Left lung (tissue), 10 donors: Measurements from ENCODE around the gene EPSTI1. TPM values are rescaled to one million over a fixed set of nuclear protein-coding genes. Genes with fewer than 3 reads are reported as not detected.
A peak's percentile ranks its signal among the peaks of the same experiment; 100 is the strongest.

Experiments
- ATAC-seq: fragments of 200-7000 bp; cut with Tn5 transposase; one replicate; pipeline ENCODE4 v1.9.1; 2020; ENCODE audit warnings: moderate library complexity
- DNase-seq, 4 donors: peaks; one replicate each; pipeline ENCODE4 v3.0.0-alpha.2; 2013 to 2020
- H3K27ac ChIP-seq, 2 donors: fragments of 200-600 bp; sonication (generic) in 1 of 2; one replicate each; pipeline versions ENCODE4 v1.5.0 to v1.8.0; 2020 to 2021
- H3K27me3 ChIP-seq, 2 donors: fragments of 200-600 bp; sonication (generic) in 1 of 2; one replicate each; pipeline versions ENCODE4 v1.5.0 to v1.8.0; 2020 to 2021
- H3K36me3 ChIP-seq, 2 donors: fragments of 200-600 bp; sonication (generic) in 1 of 2; one replicate each; pipeline versions ENCODE4 v1.5.0 to v1.8.0; 2020 to 2021
- H3K4me1 ChIP-seq, 2 donors: fragments of 200-600 bp; one replicate each; pipeline ENCODE4 v1.8.0; 2021
- H3K4me3 ChIP-seq, 2 donors: fragments of 200-600 bp; sonication (generic) in 1 of 2; one replicate each; pipeline versions ENCODE4 v1.5.0 to v1.8.0; 2020 to 2021; ENCODE audit warnings: mild to moderate bottlenecking in 1 of 2
- H3K9me3 ChIP-seq, 2 donors: fragments of 200-600 bp; sonication (generic) in 1 of 2; one replicate each; pipeline versions ENCODE4 v1.5.0 to v1.8.0; 2020 to 2021
- intact Hi-C, 2 donors: fragments of 100-400 bp; cut with DNase I; formaldehyde crosslinking; loops; one replicate each; pipeline versions ENCODE4 v1.11.2 to v1.14.2; 2022
- polyA plus RNA-seq, 6 donors: library from polyadenylated mRNA; unstranded; fragments of 120-200 nt; gene quantifications; one replicate each; pipeline ENCODE4 v1.2.1, GENCODE V29; 2013; ENCODE audit not compliant: insufficient read length in 6 of 6
- total RNA-seq, 2 donors: library from RNA; stranded (reverse); fragmentation: NEBNext Ultra II Directional; extraction: Animal tissue kit (Norgen Biotek cat#: 25700); gene quantifications; one replicate each; pipeline ENCODE4 v1.2.1, GENCODE V29; 2021
- TF ChIP-seq, protein P1 (sequence below), 2 donors: fragments of 200-600 bp; sonication (generic) in 1 of 2; IDR thresholded peaks; one replicate each; pipeline versions ENCODE4 v1.5.0 to v1.8.0; 2021; ENCODE audit warnings: antibody characterized with exemption in 2 of 2
- donor health status: DM: no; HTN: yes; CAD: no.
- donor health status: DM: no; HTN: no; CAD: no.

The EPSTI1 gene
- total and polyA plus RNA-seq, 8 donors, result 11.1 to 22.4 (median 14.1) TPM

DNA sequence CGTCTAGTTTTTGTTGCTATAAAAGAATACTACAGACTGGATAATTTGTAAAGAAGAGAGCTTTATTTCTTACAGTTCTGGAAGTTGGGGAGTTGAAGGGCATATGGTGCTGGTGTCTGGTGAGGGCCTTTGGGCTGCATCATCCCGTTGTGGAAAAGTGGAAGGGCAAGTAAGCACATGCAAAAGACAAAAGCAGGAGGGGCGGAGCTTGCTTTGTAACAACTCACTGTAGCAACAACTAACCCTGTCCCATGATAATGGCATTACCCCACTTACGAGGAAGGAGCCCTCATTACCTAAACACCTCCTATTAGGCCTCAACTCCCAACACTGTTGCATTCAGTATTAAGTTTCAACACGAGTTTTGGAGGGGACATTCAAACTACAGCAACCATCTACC, 24.2 kb upstream of the EPSTI1 start:
- TF ChIP-seq, protein P1, sequence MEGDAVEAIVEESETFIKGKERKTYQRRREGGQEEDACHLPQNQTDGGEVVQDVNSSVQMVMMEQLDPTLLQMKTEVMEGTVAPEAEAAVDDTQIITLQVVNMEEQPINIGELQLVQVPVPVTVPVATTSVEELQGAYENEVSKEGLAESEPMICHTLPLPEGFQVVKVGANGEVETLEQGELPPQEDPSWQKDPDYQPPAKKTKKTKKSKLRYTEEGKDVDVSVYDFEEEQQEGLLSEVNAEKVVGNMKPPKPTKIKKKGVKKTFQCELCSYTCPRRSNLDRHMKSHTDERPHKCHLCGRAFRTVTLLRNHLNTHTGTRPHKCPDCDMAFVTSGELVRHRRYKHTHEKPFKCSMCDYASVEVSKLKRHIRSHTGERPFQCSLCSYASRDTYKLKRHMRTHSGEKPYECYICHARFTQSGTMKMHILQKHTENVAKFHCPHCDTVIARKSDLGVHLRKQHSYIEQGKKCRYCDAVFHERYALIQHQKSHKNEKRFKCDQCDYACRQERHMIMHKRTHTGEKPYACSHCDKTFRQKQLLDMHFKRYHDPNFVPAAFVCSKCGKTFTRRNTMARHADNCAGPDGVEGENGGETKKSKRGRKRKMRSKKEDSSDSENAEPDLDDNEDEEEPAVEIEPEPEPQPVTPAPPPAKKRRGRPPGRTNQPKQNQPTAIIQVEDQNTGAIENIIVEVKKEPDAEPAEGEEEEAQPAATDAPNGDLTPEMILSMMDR (IDR thresholded peaks at IDR 0.05), result no peak
- DNase-seq (no peak), ATAC-seq (no peak)
- no peaks in the 10 kb centered on the region for H3K9me3 ChIP-seq
- no peaks in the 10 kb centered on the region for H3K36me3 ChIP-seq
- intact Hi-C loops, result no loop called here
- H3K4me1 ChIP-seq, result no peaks in the 10 kb centered on the region
- no peaks in the 10 kb centered on the region for H3K27me3 ChIP-seq
- no peak overlapping the region for H3K4me3 ChIP-seq
- no peak overlapping the region for H3K27ac ChIP-seq

- Histone ChIP-seq H3K9me3 (no peaks in the 10 kb centered on the region), H3K27ac (no peak overlapping the region), H3K4me1 (no peaks in the 10 kb centered on the region), H3K27me3 (no peaks in the 10 kb centered on the region), H3K36me3 (no peaks in the 10 kb centered on the region), H3K4me3 (no peak overlapping the region)
- no peak for ATAC-seq
- TF ChIP-seq, protein P1 (IDR thresholded peaks at IDR 0.05), result no peak
- DNase-seq, result no peak
- intact Hi-C loops, result no loop called here
These were observed 22.1 kb upstream of the EPSTI1 start for GRCh38 chr13:43014162-43014561.

GRCh38 chr13:43009506-43009905, 17.5 kb upstream of the EPSTI1 start:
- Histone ChIP-seq H3K27ac (no peak overlapping the region), H3K4me1 (no peaks in the 10 kb centered on the region), H3K36me3 (no peaks in the 10 kb centered on the region), H3K4me3 (no peak overlapping the region), H3K9me3 (no peaks in the 10 kb centered on the region), H3K27me3 (no peaks in the 10 kb centered on the region)
- intact Hi-C loops, result no loop called here
- TF ChIP-seq, protein P1 (IDR thresholded peaks at IDR 0.05), result no peak
- DNase-seq (no peak), ATAC-seq (no peak)

GRCh38 chr13:43008596-43008995, 16.6 kb upstream of the EPSTI1 start:
- H3K27me3 ChIP-seq, result no peaks in the 10 kb centered on the region
- ATAC-seq (no peak), DNase-seq (no peak)
- H3K9me3 ChIP-seq, result no peaks in the 10 kb centered on the region
- H3K4me1 ChIP-seq, result no peaks in the 10 kb centered on the region
- intact Hi-C loops, result no loop called here
- H3K36me3 ChIP-seq, result no peaks in the 10 kb centered on the region
- H3K4me3 ChIP-seq, result no peak overlapping the region
- TF ChIP-seq, protein P1 (IDR thresholded peaks at IDR 0.05), result no peak
- no peak overlapping the region for H3K27ac ChIP-seq

GRCh38 chr13:43006893-43007631, 15.0 kb upstream of the EPSTI1 start:
- Histone ChIP-seq H3K27me3 (no peaks in the 10 kb centered on the region), H3K9me3 (peaks cover 0 to 4% of the 10 kb centered on the region in 2 donors), H3K36me3 (no peaks in the 10 kb centered on the region), H3K4me1 (no peaks in the 10 kb centered on the region), H3K27ac (no peak overlapping the region), H3K4me3 (no peak overlapping the region)
- TF ChIP-seq, protein P1 (IDR thresholded peaks at IDR 0.05), result no peak
- ATAC-seq (peak; percentile 81), DNase-seq (peak in 1 of 4 donors; percentile 15)
- intact Hi-C loops, result no loop called here
